GM12892 (cell line): Measurements from ENCODE around the gene ARHGAP26.

ENCODE experiments used
- DNase-seq: peaks from one replicate; pipeline ENCODE4 v3.0.0; 2011; ENCODE audit not compliant: insufficient read length
- FAIRE-seq: peaks from 2 replicates; lab custom pipeline; 2011; peaks lifted over from hg19 to GRCh38; lab: Jason Lieb, UNC
- POLR2A ChIP-seq: IDR thresholded peaks from 2 replicates; pipeline ENCODE4 v1.6.1; 2011; ENCODE audit warnings: low read depth, low read length, control low read depth
- POLR2AphosphoS5 ChIP-seq: IDR thresholded peaks from 2 replicates; pipeline ENCODE4 v1.6.1; 2011; ENCODE audit warnings: low read depth, low read length, control low read depth
- TAF1 ChIP-seq: IDR thresholded peaks from 2 replicates; pipeline ENCODE4 v1.6.1; 2011; ENCODE audit warnings: low read depth, mild to moderate bottlenecking, control low read depth, low read length, borderline replicate concordance

ARHGAP26 gene

DNA sequence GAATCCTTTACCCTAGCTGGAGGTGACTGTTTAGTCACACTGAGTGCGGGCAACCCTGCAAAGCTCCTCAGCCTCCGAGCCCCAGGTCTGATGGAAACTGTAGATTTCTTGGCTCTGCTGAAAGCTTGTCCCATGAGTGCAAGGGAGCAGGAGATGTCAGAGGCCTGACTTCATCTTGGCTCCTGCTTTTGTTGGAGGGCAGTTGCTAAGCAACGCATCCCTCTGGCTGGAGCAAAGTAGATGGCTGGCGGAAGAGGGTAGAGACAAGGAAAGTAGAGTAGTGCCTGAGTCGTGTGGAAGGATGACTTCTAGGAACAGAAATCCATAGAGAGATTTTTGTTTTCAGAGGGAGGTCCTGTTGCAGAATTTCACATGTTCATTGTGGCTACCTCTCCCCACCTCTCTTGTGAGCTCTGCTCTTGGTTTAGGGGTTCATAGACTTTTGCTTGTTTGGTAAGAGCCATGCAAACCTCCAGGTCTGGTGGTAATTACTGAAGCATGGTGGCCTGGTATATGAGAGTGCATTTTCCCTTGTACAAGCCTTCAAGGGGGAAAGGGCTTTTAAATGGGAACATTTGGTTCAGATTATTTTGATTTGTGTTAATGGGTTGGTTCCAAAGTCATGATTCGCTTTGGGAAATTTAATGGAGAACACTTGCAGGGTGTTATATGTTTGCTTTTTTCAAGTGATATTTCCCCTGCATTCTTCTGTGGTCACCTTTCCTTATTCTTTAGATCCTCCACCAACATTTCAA lies 71.5 kb downstream of the ARHGAP26 start:
- no peak for DNase-seq
- FAIRE-seq = no peak

DNA sequence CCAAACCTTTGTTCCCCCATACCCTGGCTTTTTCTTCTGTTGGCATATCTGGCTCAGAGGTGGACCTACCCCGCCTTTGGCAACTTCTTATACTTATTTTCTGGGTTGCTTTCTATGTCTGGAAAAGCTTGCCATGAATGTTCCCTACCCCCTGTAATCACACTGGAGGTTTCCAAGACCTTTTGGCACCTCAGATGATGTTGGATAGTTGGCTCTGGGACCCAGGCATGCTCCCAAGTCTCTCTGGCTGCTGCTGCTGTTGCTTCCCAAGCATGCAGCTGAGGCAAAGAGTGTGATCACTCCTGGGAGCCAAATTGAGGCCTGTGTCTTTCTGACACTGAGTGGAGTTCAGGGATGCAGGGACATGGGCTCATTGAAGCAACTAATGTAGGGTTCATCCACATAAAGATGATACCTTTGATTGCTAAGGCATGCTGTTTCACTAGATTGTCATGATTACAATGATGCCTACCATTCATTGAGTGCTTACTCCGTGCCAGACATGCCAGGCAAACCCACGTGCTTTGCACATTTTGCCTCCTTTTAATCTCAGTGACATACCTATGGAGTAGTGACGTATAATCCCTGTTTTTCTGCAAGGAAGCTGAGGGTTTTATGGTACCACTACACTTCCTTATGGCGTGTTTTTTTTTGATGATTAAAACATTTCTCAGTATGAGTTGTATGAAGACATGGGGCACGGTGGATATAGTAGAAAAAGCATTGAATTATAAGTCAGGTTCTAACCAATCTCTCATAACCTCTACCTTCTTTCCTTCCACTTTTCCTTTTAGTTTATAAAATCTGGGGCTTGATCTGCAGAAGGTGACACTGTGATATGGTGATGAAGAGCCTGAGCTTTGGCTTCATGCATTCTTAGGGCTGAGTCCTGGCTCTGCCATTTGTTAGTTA lies 73.1 kb downstream of the ARHGAP26 start:
- FAIRE-seq (no peak), DNase-seq (no peak)
- TF ChIP-seq POLR2A = no peak
- no peak for TF ChIP-seq POLR2AphosphoS5
- TF ChIP-seq TAF1 = no peak

More for the DNA sequence above, 71.5 kb downstream of the ARHGAP26 start:
- TF ChIP-seq POLR2A (no peak), TAF1 (no peak), POLR2AphosphoS5 (no peak)

DNA sequence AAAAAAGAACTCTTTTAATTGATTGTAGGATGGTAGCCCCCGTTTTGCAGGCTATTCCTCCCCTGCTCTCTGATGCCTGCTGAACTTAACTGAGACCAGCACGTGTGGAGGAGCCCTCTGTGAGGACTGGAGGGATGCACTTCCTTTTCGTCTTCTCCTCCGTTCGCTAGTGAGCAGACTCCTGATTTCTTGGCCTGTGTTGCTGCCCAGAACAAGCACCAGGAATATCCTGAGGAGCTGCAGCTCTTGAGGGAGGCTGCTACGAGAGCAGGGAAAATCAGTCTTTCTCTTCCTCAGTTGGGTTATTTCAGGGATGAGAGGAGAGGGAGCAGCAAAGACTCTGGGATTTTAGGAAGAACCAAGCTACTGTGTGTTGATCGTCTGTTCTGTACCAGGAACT lies 74.7 kb downstream of the ARHGAP26 start:
- DNase-seq (no peak), FAIRE-seq (no peak)
- TF ChIP-seq TAF1 (no peak), POLR2A (no peak), POLR2AphosphoS5 (no peak)

DNA sequence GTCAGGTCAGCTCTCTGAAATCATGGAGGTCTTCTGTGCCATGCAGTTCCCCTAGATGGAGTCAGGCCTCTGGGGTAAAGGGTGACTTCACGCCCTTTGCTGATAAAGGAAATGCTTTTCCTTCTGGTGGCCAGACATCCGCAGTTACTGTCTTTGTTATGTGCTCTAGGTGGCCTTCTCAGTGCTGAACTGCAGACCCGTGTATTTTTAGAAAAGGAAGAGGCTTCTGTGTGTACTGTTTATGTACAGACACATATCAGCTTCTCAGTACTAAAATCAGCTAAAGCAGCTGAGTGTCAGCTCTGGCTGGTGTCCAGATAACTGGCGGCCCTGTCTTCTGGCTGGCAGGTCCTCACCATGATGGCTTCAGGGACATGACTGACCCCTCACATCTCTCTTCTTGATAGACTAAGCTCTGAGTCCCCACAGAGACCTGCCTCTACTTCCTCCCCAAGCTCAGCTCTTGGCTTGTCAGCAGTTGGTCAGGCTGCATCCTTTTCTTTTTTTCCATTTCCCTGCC lies 75.3 kb downstream of the ARHGAP26 start:
- TF ChIP-seq TAF1 = no peak
- no peak for TF ChIP-seq POLR2A
- TF ChIP-seq POLR2AphosphoS5 = no peak
- FAIRE-seq = no peak
- no peak for DNase-seq

DNA sequence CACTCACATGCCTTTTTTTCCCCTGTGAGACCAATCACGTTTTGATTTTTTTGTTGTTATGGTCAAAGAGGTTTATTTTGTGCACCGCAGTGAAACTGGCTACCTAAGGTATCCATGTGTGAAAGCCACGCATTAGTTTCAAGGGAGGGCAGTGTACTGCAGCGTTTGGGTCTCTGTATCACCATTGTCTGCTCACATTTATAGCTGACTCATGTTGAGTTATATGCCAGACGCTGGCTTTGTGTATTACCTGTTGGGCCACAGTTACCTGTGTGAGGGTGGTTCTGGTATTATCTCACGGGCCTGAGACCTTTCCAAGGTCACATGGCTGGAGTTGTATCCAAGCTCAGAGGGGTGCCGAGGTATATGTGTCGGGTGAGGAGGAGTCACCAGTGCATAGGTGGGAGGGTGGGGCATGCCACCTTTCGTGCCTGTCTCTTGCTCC lies 75.8 kb downstream of the ARHGAP26 start:
- TF ChIP-seq TAF1 (no peak), POLR2AphosphoS5 (no peak), POLR2A (no peak)
- DNase-seq = no peak
- peak; percentile 5 for FAIRE-seq

DNA sequence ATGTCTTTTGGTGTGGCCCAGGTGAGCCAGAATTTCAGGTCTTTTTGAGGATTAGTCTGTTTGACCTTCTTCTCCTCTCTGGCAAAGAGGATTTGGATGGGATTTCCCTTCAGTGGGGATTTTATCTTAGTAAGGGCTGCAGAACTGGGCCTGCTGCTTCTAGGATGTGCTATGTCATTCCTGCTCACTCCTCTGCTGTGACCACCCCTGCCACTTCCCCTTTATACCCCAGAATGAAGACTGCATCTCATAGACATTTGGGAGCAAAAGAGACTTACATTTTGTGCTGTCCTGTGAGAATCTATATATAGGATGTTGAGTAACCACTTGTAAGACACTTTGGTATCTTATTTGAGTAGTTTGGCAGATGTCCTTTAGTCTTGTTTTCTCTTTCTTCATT lies 76.2 kb downstream of the ARHGAP26 start:
- FAIRE-seq (no peak), DNase-seq (no peak)
- TF ChIP-seq POLR2A (no peak), TAF1 (no peak), POLR2AphosphoS5 (no peak)

DNA sequence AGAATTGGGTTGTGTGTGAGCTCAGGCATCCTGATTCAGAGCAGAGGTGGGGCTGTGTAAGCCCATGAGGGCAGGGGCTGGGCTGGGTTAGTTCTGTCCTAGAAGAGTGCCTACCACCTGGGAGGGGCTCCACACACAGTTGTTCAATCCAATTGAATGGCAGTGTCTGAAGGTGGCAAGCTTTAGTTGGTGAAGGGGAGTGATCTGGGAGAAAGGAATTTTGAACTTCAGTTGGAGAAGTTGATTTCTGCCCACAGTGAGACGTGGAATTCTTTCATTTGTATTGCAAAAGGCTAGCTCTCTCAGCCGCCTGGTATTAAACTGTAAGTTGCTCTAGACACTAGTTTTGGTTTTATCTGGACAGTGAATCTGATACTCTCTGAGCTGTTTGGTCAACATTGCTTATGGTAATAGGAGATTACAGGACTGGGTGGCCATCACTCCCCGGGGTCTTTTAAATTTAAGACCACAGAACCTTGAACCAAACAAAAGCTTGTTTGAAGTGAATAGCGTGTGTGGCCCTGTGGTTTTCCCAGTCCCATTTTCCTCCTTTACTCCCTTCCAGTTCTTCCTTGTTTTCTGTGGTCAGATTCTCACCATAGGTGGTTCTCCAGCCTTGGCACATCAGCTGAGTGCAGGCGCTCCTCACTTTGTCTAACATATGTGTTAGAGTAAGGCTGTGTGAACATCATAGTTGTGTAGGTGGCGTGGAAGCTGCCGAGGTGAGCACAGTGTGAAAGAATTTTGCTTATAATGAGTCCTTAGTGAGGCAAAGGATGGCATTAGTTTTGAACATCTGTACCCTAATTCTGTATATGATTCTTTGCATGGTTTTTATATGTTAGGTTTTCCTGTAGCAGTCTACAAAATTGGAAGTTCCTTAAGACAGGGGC lies 78.0 kb downstream of the ARHGAP26 start:
- TF ChIP-seq POLR2A (no peak), POLR2AphosphoS5 (no peak), TAF1 (no peak)
- FAIRE-seq (no peak), DNase-seq (no peak)

DNA sequence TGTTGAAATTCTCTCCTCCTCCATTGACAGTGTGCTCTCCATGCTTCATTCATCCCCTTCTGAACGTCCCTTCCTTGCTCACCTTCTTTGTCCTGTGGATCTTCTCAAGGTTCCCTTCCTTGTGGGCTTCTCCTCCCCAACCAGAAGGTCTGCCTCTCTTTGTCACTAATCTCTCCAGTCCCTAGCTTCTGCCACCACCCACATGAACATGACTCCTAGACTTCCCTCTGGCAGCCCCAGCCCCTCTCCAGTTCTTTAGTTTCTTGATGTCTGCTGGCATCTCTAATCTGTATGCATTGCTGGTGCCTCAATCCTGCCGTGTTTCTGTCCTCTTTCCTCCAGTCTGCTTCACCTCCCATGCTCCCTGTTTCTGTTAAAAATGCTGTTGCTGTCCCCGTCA lies 79.3 kb downstream of the ARHGAP26 start:
- FAIRE-seq = no peak
- TF ChIP-seq POLR2A (no peak), TAF1 (no peak), POLR2AphosphoS5 (no peak)
- no peak for DNase-seq

DNA sequence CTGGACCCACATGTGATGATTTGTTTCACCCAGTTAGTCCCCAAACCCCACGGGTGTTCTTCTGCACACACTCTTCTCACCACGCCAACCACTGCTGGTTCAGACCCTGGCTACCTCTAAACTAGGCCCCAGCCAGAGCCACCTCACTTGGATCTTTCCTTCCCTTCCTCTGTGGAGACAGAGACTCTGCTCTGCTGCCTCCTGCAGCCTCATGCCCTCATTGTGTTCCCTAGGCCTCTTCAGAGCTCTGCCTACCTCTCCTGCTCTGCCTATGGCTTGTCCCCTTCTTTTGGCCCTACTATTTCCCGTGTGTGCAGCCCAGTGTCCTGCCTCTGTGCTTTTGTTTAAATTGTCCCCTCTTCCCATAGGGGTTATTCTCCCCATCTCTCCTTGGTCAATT lies 79.7 kb downstream of the ARHGAP26 start:
- FAIRE-seq (no peak), DNase-seq (no peak)
- no peak for TF ChIP-seq TAF1
- no peak for TF ChIP-seq POLR2A
- TF ChIP-seq POLR2AphosphoS5 = no peak

DNA sequence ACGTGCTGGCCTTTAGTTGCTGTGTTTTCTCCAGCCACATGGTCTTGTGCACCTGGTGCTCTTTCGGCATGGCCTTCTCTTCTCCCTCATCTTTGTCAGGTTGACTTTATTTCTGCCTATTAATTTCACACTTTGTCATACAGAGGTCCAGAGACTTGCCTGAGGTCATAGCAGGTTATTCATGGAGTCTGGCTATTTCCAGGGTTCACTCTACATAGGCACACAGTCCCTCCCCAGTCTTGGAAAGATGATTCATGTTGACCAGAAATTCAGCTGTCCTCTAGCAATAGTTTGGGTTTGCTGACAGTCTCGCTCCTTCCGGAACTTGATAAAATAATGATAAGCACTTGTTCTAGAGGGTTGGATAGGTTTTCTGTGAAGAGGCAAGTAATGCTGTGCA lies 81.6 kb downstream of the ARHGAP26 start:
- FAIRE-seq (no peak), DNase-seq (no peak)
- TF ChIP-seq POLR2A = no peak
- no peak for TF ChIP-seq TAF1
- no peak for TF ChIP-seq POLR2AphosphoS5
